ENCODE data around the gene TPM3.

DNA sequence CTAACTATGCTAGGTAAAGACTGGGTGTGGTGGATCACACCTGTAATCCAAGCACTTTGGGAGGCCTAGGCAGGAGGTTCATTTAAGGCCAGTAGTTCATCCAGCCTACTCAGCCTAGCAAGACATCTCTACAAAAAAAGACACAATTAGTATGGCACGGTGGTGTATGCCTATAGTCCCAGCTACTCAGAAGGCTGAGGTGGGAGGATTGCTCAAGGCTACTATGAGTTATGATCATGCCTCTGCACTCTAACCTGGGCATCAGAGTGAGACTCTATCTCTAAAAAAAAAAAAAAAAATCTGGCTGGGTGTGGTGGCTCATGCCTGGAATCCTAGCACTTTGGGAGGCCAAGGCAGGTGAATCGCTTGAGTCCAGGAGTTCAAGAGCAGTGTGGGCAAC is 58.6 kb downstream of the TPM3 start:
- TF ChIP-seq, protein P1, sequence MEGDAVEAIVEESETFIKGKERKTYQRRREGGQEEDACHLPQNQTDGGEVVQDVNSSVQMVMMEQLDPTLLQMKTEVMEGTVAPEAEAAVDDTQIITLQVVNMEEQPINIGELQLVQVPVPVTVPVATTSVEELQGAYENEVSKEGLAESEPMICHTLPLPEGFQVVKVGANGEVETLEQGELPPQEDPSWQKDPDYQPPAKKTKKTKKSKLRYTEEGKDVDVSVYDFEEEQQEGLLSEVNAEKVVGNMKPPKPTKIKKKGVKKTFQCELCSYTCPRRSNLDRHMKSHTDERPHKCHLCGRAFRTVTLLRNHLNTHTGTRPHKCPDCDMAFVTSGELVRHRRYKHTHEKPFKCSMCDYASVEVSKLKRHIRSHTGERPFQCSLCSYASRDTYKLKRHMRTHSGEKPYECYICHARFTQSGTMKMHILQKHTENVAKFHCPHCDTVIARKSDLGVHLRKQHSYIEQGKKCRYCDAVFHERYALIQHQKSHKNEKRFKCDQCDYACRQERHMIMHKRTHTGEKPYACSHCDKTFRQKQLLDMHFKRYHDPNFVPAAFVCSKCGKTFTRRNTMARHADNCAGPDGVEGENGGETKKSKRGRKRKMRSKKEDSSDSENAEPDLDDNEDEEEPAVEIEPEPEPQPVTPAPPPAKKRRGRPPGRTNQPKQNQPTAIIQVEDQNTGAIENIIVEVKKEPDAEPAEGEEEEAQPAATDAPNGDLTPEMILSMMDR (IDR thresholded peaks at IDR 0.05) = no peak
- TF ChIP-seq POLR2A (IDR thresholded peaks at IDR 0.05) = no peak
